Liver (tissue), 9 donors: ENCODE measurements around the gene CHIT1. TPM values are rescaled to one million over a fixed set of nuclear protein-coding genes. Genes with fewer than 3 reads are reported as not detected.

Experiments
- DNase-seq: peaks from one replicate; pipeline ENCODE4 v3.0.0-alpha.2; 2017; ENCODE audit warnings: low spot score
- H3K27ac ChIP-seq, 2 donors: one replicate each; pipeline ENCODE4 v1.7.0; 2013; ENCODE audit warnings: inconsistent platforms in 2 of 2, low read length in 2 of 2, control low read depth in 1 of 2, low read depth in 1 of 2, mild to moderate bottlenecking in 1 of 2
- H3K27me3 ChIP-seq, 4 donors: one replicate each; pipeline versions ENCODE4 v1.6.1 to v1.7.0; 2013; ENCODE audit warnings: low read length in 3 of 4, inconsistent platforms in 1 of 4, mild to moderate bottlenecking in 1 of 4, moderate library complexity in 1 of 4; ENCODE audit not compliant: control insufficient read depth in 4 of 4, insufficient read depth in 4 of 4
- H3K36me3 ChIP-seq, 4 donors: one replicate each; pipeline versions ENCODE4 v1.6.1 to v1.7.0; 2013; ENCODE audit warnings: low read length in 3 of 4, mild to moderate bottlenecking in 3 of 4, low read depth in 1 of 4, moderate library complexity in 1 of 4; ENCODE audit not compliant: control insufficient read depth in 4 of 4, insufficient read depth in 3 of 4
- H3K4me1 ChIP-seq, 4 donors: one replicate each; pipeline versions ENCODE4 v1.6.1 to v1.7.0; 2013; ENCODE audit warnings: low read length in 3 of 4, mild to moderate bottlenecking in 3 of 4, moderate library complexity in 1 of 4; ENCODE audit not compliant: control insufficient read depth in 4 of 4, insufficient read depth in 4 of 4
- H3K4me3 ChIP-seq, 3 donors: one replicate each; pipeline versions ENCODE4 v1.6.1 to v1.7.0; 2013; ENCODE audit warnings: low read length in 3 of 3, control low read depth in 1 of 3, low read depth in 1 of 3, mild to moderate bottlenecking in 1 of 3
- H3K9ac ChIP-seq, 2 donors: one replicate each; pipeline ENCODE4 v1.7.0; 2013; ENCODE audit warnings: low read length in 2 of 2, mild to moderate bottlenecking in 2 of 2, moderate library complexity in 2 of 2, control low read depth in 1 of 2, low read depth in 1 of 2
- H3K9me3 ChIP-seq, 4 donors: one replicate each; pipeline versions ENCODE4 v1.6.1 to v1.7.0; 2013; ENCODE audit warnings: low read length in 3 of 4; ENCODE audit not compliant: control insufficient read depth in 4 of 4
- ATF3 ChIP-seq: IDR thresholded peaks from 2 replicates; pipeline ENCODE4 v1.6.1; 2016; ENCODE audit warnings: antibody characterized with exemption
- EGR1 ChIP-seq, 2 donors: IDR thresholded peaks; 2 replicates each; pipeline ENCODE4 v1.6.1; 2016 to 2018; ENCODE audit warnings: antibody characterized with exemption in 2 of 2, low read depth in 2 of 2
- FOXA1 ChIP-seq: IDR thresholded peaks from 2 replicates; pipeline ENCODE4 v1.6.1; 2016; ENCODE audit warnings: antibody characterized with exemption
- FOXA2 ChIP-seq: IDR thresholded peaks from 2 replicates; pipeline ENCODE4 v1.6.1; 2016; ENCODE audit warnings: antibody characterized with exemption
- GABPA ChIP-seq, 2 donors: IDR thresholded peaks in 1 of 2; conservative IDR thresholded peaks in 1 of 2; 2 replicates each; pipeline ENCODE4 v1.6.1; 2016; ENCODE audit warnings: antibody characterized with exemption in 2 of 2, mild to moderate bottlenecking in 1 of 2, moderate library complexity in 1 of 2
- HNF4A ChIP-seq, 2 donors: conservative IDR thresholded peaks; 2 replicates each; pipeline ENCODE4 v1.6.1; 2016; ENCODE audit warnings: antibody characterized with exemption in 2 of 2, mild to moderate bottlenecking in 2 of 2
- HNF4G ChIP-seq: IDR thresholded peaks from 2 replicates; pipeline ENCODE4 v1.6.1; 2016; ENCODE audit warnings: antibody characterized with exemption
- JUND ChIP-seq, 2 donors: IDR thresholded peaks; 2 replicates each; pipeline ENCODE4 v1.6.1; 2016; ENCODE audit warnings: antibody characterized with exemption in 2 of 2
- NR2F2 ChIP-seq: IDR thresholded peaks from 2 replicates; pipeline ENCODE4 v1.6.1; 2016; ENCODE audit warnings: antibody characterized with exemption
- REST ChIP-seq: IDR thresholded peaks from 2 replicates; pipeline ENCODE4 v1.6.1; 2016; ENCODE audit warnings: antibody characterized with exemption, mild to moderate bottlenecking
- RXRA ChIP-seq, 2 donors: IDR thresholded peaks; 2 replicates each; pipeline ENCODE4 v1.6.1; 2017 to 2018; ENCODE audit warnings: antibody characterized with exemption in 2 of 2, mild to moderate bottlenecking in 1 of 2
- TAF1 ChIP-seq: conservative IDR thresholded peaks from 2 replicates; pipeline ENCODE4 v1.6.1; 2016; ENCODE audit warnings: antibody characterized with exemption, mild to moderate bottlenecking
- YY1 ChIP-seq: IDR thresholded peaks from 2 replicates; pipeline ENCODE4 v1.6.1; 2016; ENCODE audit warnings: antibody characterized with exemption, mild to moderate bottlenecking
- ZBTB33 ChIP-seq: IDR thresholded peaks from 2 replicates; pipeline ENCODE4 v1.6.1; 2016; ENCODE audit warnings: antibody characterized with exemption
- WGBS: extraction: QIAGEN DNeasy Blood & Tissue Kit; methylation state at CpG from one replicate; pipeline ENCODE4 v1.1.7; 2013; 5-methylcytosine and 5-hydroxymethylcytosine counted together
- polyA plus RNA-seq, 2 donors: library from polyadenylated mRNA; stranded (reverse) in 1 of 2; unstranded in 1 of 2; fragments of 200-250 nt in 1 of 2; fragments of >200 nt in 1 of 2; fragmentation: Nextera tagmentation in 1 of 2; extraction: Ambion mirVana in 1 of 2; gene quantifications; one replicate each; pipeline versions ENCODE4 v1.2.1 to v1.2.3, GENCODE V29; 2013 to 2015
- total RNA-seq, 2 donors: library from RNA; depleted of rRNA; stranded (reverse); fragments of >200 nt; gene quantifications; one replicate each; pipeline ENCODE4 v1.2.3, GENCODE V29; 2014
- donor health status: healthy.
- donor health status: healthy.
- donor health status: healthy.
- donor health status: healthy.
- donor health status: healthy.

Gene CHIT1
- total and polyA plus RNA-seq, 4 donors: under 0.01 to 0.07 TPM; not detected in 2

GRCh38 chr1:203181586-203182386 is 47.7 kb downstream of the CHIT1 start:
- H3K4me1 ChIP-seq: peaks cover 0 to 2% (median under 1%) of the 10 kb centered on the region in 4 donors
- H3K36me3 ChIP-seq: no peaks in the 10 kb centered on the region
- WGBS: 79% methylated on average over 10 of the region's 10 CpGs
- TF ChIP-seq NR2F2: no peak
- TF ChIP-seq HNF4G: no peak
- no peak for TF ChIP-seq GABPA (IDR thresholded peaks at IDR 0.05 in 1 of 2, conservative IDR thresholded peaks at IDR 0.05 in 1 of 2)
- TF ChIP-seq YY1: no peak
- no peak for TF ChIP-seq FOXA1
- no peak for TF ChIP-seq REST
- TF ChIP-seq FOXA2: no peak
- TF ChIP-seq JUND (IDR thresholded peaks at IDR 0.05): no peak
- TF ChIP-seq TAF1: no peak
- H3K9ac ChIP-seq: no peak overlapping the region
- H3K4me3 ChIP-seq: no peak overlapping the region
- no peak for DNase-seq
- no peak overlapping the region for H3K27ac ChIP-seq
- H3K9me3 ChIP-seq: no peaks in the 10 kb centered on the region
- H3K27me3 ChIP-seq: no peaks in the 10 kb centered on the region

- no peaks in the 10 kb centered on the region for H3K36me3 ChIP-seq
- no peak for DNase-seq
- H3K9me3 ChIP-seq: no peaks in the 10 kb centered on the region
- no peaks in the 10 kb centered on the region for H3K4me1 ChIP-seq
- H3K9ac ChIP-seq: no peak overlapping the region
- 83% methylated on average over 11 of the region's 11 CpGs for WGBS
- H3K4me3 ChIP-seq: no peak overlapping the region
- H3K27ac ChIP-seq: no peak overlapping the region
- no peak for TF ChIP-seq EGR1 (IDR thresholded peaks at IDR 0.05; ENCODE audit: low read depth in 2 of 2)
- no peak for TF ChIP-seq FOXA2
- TF ChIP-seq GABPA (IDR thresholded peaks at IDR 0.05 in 1 of 2, conservative IDR thresholded peaks at IDR 0.05 in 1 of 2): no peak
- TF ChIP-seq HNF4A (conservative IDR thresholded peaks at IDR 0.05): no peak
- H3K27me3 ChIP-seq: no peaks in the 10 kb centered on the region
Observed at GRCh38 chr1:203180611-203181330, 48.7 kb downstream of the CHIT1 start.

GRCh38 chr1:203179667-203180005 is 49.8 kb downstream of the CHIT1 start:
- 85% methylated on average over 10 of the region's 10 CpGs for WGBS
- H3K27me3 ChIP-seq: no peaks in the 10 kb centered on the region
- H3K9me3 ChIP-seq: no peaks in the 10 kb centered on the region
- no peak overlapping the region for H3K4me3 ChIP-seq
- DNase-seq: no peak
- H3K9ac ChIP-seq: no peak overlapping the region
- no peaks in the 10 kb centered on the region for H3K36me3 ChIP-seq
- H3K27ac ChIP-seq: no peak overlapping the region
- no peaks in the 10 kb centered on the region for H3K4me1 ChIP-seq
- no peak for TF ChIP-seq HNF4A (conservative IDR thresholded peaks at IDR 0.05)
- TF ChIP-seq ZBTB33: no peak
- TF ChIP-seq REST: no peak
- TF ChIP-seq TAF1: no peak
- no peak for TF ChIP-seq RXRA (IDR thresholded peaks at IDR 0.05)
- no peak for TF ChIP-seq ATF3
- TF ChIP-seq HNF4G: no peak
- no peak for TF ChIP-seq NR2F2
